BE2C (cell line): ENCODE results near the gene ZNF750.

Experiments
- DNase-seq: peaks from one replicate; pipeline ENCODE4 v3.0.0-alpha.2; 2020
- H3K27me3 ChIP-seq: fragments of 250-450 bp; sonication (Bioruptor Pico); 2 replicates; pipeline ENCODE4 v1.5.1; 2020; ENCODE audit warnings: mild to moderate bottlenecking
- H3K36me3 ChIP-seq: fragments of 250-450 bp; sonication (Bioruptor Pico); 2 replicates; pipeline ENCODE4 v1.5.1; 2020; ENCODE audit warnings: mild to moderate bottlenecking
- H3K4me1 ChIP-seq: fragments of 250-450 bp; sonication (Bioruptor Pico); 2 replicates; pipeline ENCODE4 v1.5.1; 2020
- H3K4me3 ChIP-seq: 2 replicates; pipeline ENCODE4 v1.5.1; 2011; ENCODE audit warnings: low read depth, low read length
- H3K9me3 ChIP-seq: fragments of 250-450 bp; sonication (Bioruptor Pico); 2 replicates; pipeline ENCODE4 v1.5.1; 2020
- TF ChIP-seq, protein P1 (sequence below): IDR thresholded peaks from 2 replicates; pipeline ENCODE4 v1.5.1; 2012; ENCODE audit warnings: mild to moderate bottlenecking, low read depth, low read length

Gene ZNF750

DNA sequence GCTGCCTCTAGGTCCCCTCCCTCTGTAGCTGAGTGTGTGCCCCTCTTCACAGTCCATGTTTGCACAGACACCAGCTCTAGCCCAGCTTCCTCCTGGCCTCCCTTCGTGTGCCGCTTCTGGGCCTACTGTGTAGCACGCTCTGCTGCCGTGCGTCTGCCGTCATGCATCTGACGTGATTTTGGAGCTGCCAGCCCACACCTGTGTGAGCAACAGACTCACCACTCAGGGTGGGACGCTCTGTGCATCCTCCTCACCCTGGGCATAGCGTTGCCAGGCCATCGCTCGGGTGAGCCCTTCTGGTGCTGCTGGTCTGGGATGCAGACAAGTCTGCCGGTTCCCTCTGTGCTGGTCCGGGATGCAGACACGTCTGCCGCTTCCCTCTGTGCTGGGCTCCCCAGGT lies 39.4 kb upstream of the ZNF750 start:
- Histone ChIP-seq H3K4me1 (peaks cover 13% of the 10 kb centered on the region), H3K4me3 (no peak overlapping the region), H3K27me3 (no peaks in the 10 kb centered on the region), H3K36me3 (no peaks in the 10 kb centered on the region), H3K9me3 (no peaks in the 10 kb centered on the region)
- DNase-seq, result no peak
- TF ChIP-seq, protein P1, sequence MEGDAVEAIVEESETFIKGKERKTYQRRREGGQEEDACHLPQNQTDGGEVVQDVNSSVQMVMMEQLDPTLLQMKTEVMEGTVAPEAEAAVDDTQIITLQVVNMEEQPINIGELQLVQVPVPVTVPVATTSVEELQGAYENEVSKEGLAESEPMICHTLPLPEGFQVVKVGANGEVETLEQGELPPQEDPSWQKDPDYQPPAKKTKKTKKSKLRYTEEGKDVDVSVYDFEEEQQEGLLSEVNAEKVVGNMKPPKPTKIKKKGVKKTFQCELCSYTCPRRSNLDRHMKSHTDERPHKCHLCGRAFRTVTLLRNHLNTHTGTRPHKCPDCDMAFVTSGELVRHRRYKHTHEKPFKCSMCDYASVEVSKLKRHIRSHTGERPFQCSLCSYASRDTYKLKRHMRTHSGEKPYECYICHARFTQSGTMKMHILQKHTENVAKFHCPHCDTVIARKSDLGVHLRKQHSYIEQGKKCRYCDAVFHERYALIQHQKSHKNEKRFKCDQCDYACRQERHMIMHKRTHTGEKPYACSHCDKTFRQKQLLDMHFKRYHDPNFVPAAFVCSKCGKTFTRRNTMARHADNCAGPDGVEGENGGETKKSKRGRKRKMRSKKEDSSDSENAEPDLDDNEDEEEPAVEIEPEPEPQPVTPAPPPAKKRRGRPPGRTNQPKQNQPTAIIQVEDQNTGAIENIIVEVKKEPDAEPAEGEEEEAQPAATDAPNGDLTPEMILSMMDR, result no peak

DNA sequence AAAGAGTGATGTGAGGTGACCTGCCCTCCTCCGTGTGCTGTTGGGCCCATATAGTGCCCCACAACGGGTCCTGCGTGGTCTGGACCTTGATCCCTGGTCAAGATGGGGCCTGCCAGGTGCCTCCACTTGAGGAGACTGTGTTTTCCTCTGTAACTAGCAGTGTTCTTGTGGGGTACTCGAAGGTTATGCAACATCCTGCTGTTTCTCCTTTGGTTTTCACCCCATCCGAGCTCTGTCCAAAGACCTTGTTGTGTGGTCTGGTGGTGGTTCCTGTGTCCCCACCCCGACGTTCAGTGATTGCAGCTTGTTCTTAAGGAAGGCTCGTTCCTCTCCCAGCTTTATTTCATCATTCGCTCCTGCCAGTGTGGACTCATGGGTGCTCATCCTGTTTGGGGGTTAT lies 38.7 kb upstream of the ZNF750 start:
- DNase-seq, result no peak
- TF ChIP-seq, protein P1, result no peak

DNA sequence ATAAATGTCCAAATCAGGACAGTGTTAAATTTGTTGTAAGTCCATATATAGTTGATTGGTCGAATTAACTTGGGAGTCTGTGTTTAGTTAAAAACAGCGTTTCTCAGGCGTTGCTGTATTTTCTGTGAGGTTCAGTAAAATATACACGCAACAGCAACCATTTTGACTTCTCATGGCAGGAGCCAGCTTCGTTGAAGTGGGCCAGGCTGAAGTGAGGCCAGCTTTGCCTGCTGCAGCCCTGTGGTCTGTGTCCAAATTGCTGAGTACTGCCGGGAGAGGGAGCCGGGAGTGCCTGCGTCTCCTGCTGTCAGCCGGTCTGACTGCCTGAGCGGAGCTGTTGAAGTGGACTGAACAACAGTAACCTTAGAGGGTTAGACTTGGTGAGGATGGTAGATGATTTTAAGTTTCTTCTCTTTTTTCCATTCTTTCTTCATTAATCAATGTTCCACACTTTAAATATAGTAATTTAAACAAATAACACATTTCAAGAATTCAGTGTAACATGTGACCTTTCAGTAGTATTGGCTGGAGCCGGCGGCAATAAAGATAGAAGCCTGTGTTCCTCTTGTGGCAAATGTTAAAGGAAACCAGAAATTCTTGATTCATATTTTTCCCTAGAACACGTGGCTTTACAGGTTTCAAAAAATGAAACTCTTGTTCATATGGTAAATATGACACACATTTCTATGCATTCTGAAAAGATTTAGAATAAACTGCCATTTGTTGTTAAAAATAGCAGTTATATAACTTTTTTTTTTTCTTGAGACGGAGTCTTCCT lies 37.0 kb upstream of the ZNF750 start:
- Histone ChIP-seq H3K27me3 (no peaks in the 10 kb centered on the region), H3K9me3 (no peaks in the 10 kb centered on the region), H3K4me1 (peaks cover 8% of the 10 kb centered on the region; the same call in 1 of the 2 replicates), H3K36me3 (no peaks in the 10 kb centered on the region), H3K4me3 (no peak overlapping the region)
- TF ChIP-seq, protein P1, result peak; percentile 63
- peak; percentile 78 for DNase-seq

More for the DNA sequence above, 38.7 kb upstream of the ZNF750 start:
- peaks cover 11% of the 10 kb centered on the region; the same call in 1 of the 2 replicates for H3K4me1 ChIP-seq
- H3K36me3 ChIP-seq, result no peaks in the 10 kb centered on the region
- no peak overlapping the region for H3K4me3 ChIP-seq
- no peaks in the 10 kb centered on the region for H3K9me3 ChIP-seq
- no peaks in the 10 kb centered on the region for H3K27me3 ChIP-seq

DNA sequence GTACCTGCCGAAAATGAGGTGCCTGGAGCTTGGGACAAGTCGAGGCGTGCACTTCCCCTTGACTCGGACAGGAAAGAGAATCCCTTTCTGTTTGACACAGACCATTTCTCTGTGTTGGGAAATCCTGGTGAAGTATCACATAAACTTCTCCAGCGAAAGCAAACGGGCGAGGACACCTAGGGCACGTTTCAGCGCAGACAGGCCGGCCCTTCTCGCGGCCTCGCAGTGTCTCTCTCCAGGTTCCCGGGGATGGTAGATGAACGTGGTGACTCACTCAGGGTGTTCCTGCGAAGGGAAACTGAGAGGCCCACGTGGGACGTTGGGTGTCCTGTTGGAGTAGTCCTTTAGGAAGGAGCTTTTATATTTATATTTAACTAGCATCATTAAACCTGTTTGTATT lies 36.3 kb upstream of the ZNF750 start:
- no peak for DNase-seq
- Histone ChIP-seq H3K4me1 (peaks cover 5% of the 10 kb centered on the region; the same call in 1 of the 2 replicates), H3K4me3 (no peak overlapping the region)

DNA sequence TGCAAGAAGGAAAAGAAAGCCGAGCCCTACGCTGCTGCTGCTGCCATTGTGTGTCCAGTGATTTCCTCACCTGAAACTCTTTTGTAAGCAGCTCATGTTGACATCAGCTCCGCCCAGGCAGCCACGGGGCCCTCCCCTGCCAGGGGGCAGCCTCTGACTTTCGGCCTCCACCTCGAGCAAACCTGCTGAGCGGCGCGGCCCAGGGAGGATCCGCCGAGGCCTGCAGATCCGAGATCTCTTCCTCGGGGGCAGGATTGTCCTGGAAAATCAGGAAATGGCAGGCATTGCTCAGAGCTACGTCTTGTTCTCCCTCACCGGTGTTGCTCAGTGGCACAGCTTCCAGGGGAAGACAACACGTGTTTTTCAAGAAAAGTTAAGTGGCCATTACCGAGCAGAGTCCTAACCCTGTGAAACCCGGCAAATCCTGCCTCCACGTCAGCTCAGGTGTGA lies 35.6 kb upstream of the ZNF750 start:
- H3K4me3 ChIP-seq, result no peak overlapping the region
- H3K36me3 ChIP-seq, result peaks cover under 1% of the 10 kb centered on the region
- no peaks in the 10 kb centered on the region for H3K9me3 ChIP-seq
- no peaks in the 10 kb centered on the region; the same call in 1 of the 2 replicates for H3K4me1 ChIP-seq
- DNase-seq, result no peak
- TF ChIP-seq, protein P1, result no peak
- no peaks in the 10 kb centered on the region for H3K27me3 ChIP-seq

More for the DNA sequence above, 36.3 kb upstream of the ZNF750 start:
- H3K36me3 ChIP-seq, result no peaks in the 10 kb centered on the region
- no peaks in the 10 kb centered on the region for H3K9me3 ChIP-seq
- TF ChIP-seq, protein P1, result no peak
- H3K27me3 ChIP-seq, result no peaks in the 10 kb centered on the region

DNA sequence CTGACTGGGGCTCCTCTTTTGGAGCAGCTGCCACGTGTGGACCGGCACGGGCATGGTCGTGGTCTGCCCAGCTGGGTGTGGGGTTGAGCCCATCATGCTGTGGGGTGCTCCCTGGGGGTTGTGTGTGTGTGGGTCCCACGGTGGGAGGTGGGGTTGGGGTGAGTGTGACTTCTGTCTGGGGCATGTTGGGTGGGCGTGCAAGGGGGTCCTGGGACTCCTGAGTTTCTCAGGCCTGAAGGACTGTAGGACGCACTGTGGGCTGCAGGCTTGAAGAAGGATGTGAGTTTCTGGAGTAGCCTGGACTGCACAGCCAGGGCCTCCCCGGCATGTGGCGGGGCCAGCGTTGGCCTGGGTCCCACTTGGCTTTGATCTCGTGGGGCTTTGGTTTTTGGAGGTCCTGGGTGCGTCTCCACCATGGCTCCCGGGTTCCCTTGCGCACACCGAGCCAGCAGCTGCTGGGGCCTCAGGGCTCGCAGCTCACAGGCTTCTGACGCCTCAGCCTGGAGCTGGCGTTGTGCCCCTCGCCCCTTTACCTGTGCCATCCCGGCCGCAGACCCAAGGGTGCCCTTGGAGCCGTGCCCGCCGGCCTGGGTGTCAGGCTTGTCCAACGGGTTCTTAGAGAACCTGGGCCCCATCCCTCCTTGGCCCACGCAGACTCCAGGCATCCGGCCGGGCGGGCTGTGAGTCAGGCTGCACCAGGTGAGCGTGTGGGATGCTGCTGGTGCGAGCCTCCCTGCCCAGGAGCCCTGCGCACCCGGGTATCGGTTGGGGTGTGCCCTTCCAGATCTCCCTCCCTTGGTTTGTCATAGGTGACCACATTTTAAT lies 34.4 kb upstream of the ZNF750 start:
- H3K9me3 ChIP-seq, result no peaks in the 10 kb centered on the region
- no peak overlapping the region for H3K4me3 ChIP-seq
- TF ChIP-seq, protein P1, result no peak
- H3K36me3 ChIP-seq, result peaks cover 3% of the 10 kb centered on the region
- DNase-seq, result no peak
- no peaks in the 10 kb centered on the region; the same call in 1 of the 2 replicates for H3K4me1 ChIP-seq
- no peaks in the 10 kb centered on the region for H3K27me3 ChIP-seq
